Neural progenitor cell (in vitro differentiated cells): ENCODE results near the gene SH2D3C. TPM values are rescaled to one million over a fixed set of nuclear protein-coding genes. Genes with fewer than 3 reads are reported as not detected.

Experiments used
- DNase-seq: peaks from one replicate; pipeline ENCODE4 v3.0.0-alpha.2; 2016; ENCODE audit warnings: low spot score
- H2AFZ ChIP-seq: fragments of 200-600 bp; sonication (generic); replicated peaks from 2 replicates; pipeline ENCODE4 v1.6.1; 2016; ENCODE audit warnings: antibody characterized with exemption
- H3F3A ChIP-seq: fragments of 200-600 bp; sonication (generic); 2 replicates; pipeline ENCODE4 v1.6.1; 2016; ENCODE audit warnings: antibody characterized with exemption, low read depth
- H3K27ac ChIP-seq: fragments of 200-600 bp; sonication (generic); 2 replicates; pipeline ENCODE4 v1.5.1; 2016; ENCODE audit warnings: mild to moderate bottlenecking
- H3K27me3 ChIP-seq: fragments of 200-600 bp; sonication (generic); 2 replicates; pipeline ENCODE4 v1.6.1; 2016; ENCODE audit warnings: mild to moderate bottlenecking, moderate library complexity
- H3K36me3 ChIP-seq: fragments of 200-600 bp; sonication (generic); 2 replicates; pipeline ENCODE4 v1.5.1; 2016
- H3K4me1 ChIP-seq: fragments of 200-600 bp; sonication (generic); 2 replicates; pipeline ENCODE4 v1.6.1; 2016; ENCODE audit warnings: mixed run types
- H3K4me2 ChIP-seq: fragments of 200-600 bp; sonication (generic); 2 replicates; pipeline ENCODE4 v1.6.1; 2016
- H3K4me3 ChIP-seq: fragments of 200-600 bp; sonication (generic); 2 replicates; pipeline ENCODE4 v1.5.1; 2016
- H3K79me2 ChIP-seq: fragments of 200-600 bp; sonication (generic); 2 replicates; pipeline ENCODE4 v1.6.1; 2016; ENCODE audit warnings: low read depth
- H3K9ac ChIP-seq: fragments of 200-600 bp; sonication (generic); 2 replicates; pipeline ENCODE4 v1.6.1; 2016
- H3K9me3 ChIP-seq: fragments of 200-600 bp; sonication (generic); 2 replicates; pipeline ENCODE4 v1.5.1; 2016; ENCODE audit warnings: low read depth
- H4K20me1 ChIP-seq: fragments of 200-600 bp; sonication (generic); 2 replicates; pipeline ENCODE4 v1.6.1; 2016; ENCODE audit warnings: low read depth
- H3K27ac Mint-ChIP-seq: 3 replicates; pipeline ENCODE4 v1.8.0; 2021; ENCODE audit warnings: mixed read lengths
- H3K27me3 Mint-ChIP-seq: 2 replicates; pipeline ENCODE4 v1.8.0; 2022; ENCODE audit warnings: low read depth, mild to moderate bottlenecking, inconsistent platforms, moderate library complexity, mixed read lengths; ENCODE audit not compliant: insufficient read depth
- H3K36me3 Mint-ChIP-seq: 3 replicates; pipeline ENCODE4 v1.8.0; 2021; ENCODE audit warnings: mixed read lengths
- H3K4me1 Mint-ChIP-seq: 3 replicates; pipeline ENCODE4 v1.8.0; 2021; ENCODE audit warnings: mixed read lengths
- H3K4me3 Mint-ChIP-seq: 3 replicates; pipeline ENCODE4 v1.8.0; 2021; ENCODE audit warnings: mild to moderate bottlenecking, moderate library complexity, mixed read lengths
- H3K9me3 Mint-ChIP-seq: 3 replicates; pipeline ENCODE4 v1.8.0; 2020; ENCODE audit warnings: mixed read lengths
- CTCF ChIP-seq: fragments of 200-600 bp; sonication (generic); IDR thresholded peaks from 2 replicates; pipeline ENCODE4 v1.5.1; 2017; ENCODE audit warnings: antibody characterized with exemption, mild to moderate bottlenecking
- EZH2 ChIP-seq: fragments of 200-600 bp; sonication (generic); IDR thresholded peaks from 2 replicates; pipeline ENCODE4 v1.6.1; 2017; ENCODE audit warnings: antibody characterized with exemption, mild to moderate bottlenecking, moderate library complexity
- EZH2phosphoT487 ChIP-seq: fragments of 200-600 bp; sonication (generic); IDR thresholded peaks from 2 replicates; pipeline ENCODE4 v1.6.1; 2017; ENCODE audit warnings: antibody characterized with exemption
- total RNA-seq: library from RNA; depleted of rRNA; stranded (reverse); fragments of >200 nt; gene quantifications from 2 replicates; pipeline ENCODE4 v1.2.3, GENCODE V29; 2015; ENCODE audit warnings: low replicate concordance

SH2D3C gene
- total RNA-seq, 1 donor from 2014 or later: 1.9 TPM

- Histone ChIP-seq H3F3A (peaks cover 22% of the 10 kb centered on the region), H3K4me1 (peaks cover 10% of the 10 kb centered on the region), H2AFZ (no peak overlapping the region), H3K9me3 (no peaks in the 10 kb centered on the region), H4K20me1 (no peaks in the 10 kb centered on the region), H3K27me3 (peaks cover 8% of the 10 kb centered on the region), H3K36me3 (no peaks in the 10 kb centered on the region), H3K4me2 (no peak overlapping the region), H3K79me2 (no peaks in the 10 kb centered on the region), H3K27ac (no peak overlapping the region), H3K9ac (no peak overlapping the region), H3K4me3 (no peak overlapping the region)
- H3K36me3 Mint-ChIP-seq: no peaks in the 10 kb centered on the region
- DNase-seq: no peak
- TF ChIP-seq EZH2: no peak
- TF ChIP-seq CTCF: no peak
- no peak for TF ChIP-seq EZH2phosphoT487
- no peaks in the 10 kb centered on the region for H3K9me3 Mint-ChIP-seq
- peaks cover 11% of the 10 kb centered on the region for H3K27me3 Mint-ChIP-seq
- peaks cover 37% of the 10 kb centered on the region for H3K4me1 Mint-ChIP-seq
- H3K27ac Mint-ChIP-seq: no peak overlapping the region
- no peak overlapping the region for H3K4me3 Mint-ChIP-seq
Observed at GRCh38 chr9:127772603-127773002, 5.9 kb downstream of the SH2D3C start.

GRCh38 chr9:127771570-127772189, 6.8 kb downstream of the SH2D3C start:
- H3K27ac ChIP-seq: no peak overlapping the region
- peak overlapping the region; percentile 66 for H2AFZ ChIP-seq
- Mint-ChIP-seq H3K27ac (no peak overlapping the region), H3K27me3 (peaks cover 14% of the 10 kb centered on the region), H3K4me1 (peaks cover 39% of the 10 kb centered on the region), H3K9me3 (no peaks in the 10 kb centered on the region), H3K4me3 (peak overlapping the region; percentile 83), H3K36me3 (no peaks in the 10 kb centered on the region)
- no peaks in the 10 kb centered on the region for H3K9me3 ChIP-seq
- H3K9ac ChIP-seq: no peak overlapping the region
- H3F3A ChIP-seq: peaks cover 22% of the 10 kb centered on the region
- H3K4me2 ChIP-seq: peak overlapping the region; percentile 69
- no peaks in the 10 kb centered on the region for H3K36me3 ChIP-seq
- H3K27me3 ChIP-seq: peaks cover 8% of the 10 kb centered on the region
- no peaks in the 10 kb centered on the region for H4K20me1 ChIP-seq
- H3K4me3 ChIP-seq: peak overlapping the region; percentile 38
- no peak for DNase-seq
- no peaks in the 10 kb centered on the region for H3K79me2 ChIP-seq
- TF ChIP-seq EZH2phosphoT487: no peak
- no peak for TF ChIP-seq EZH2
- no peak for TF ChIP-seq CTCF
- H3K4me1 ChIP-seq: peaks cover 9% of the 10 kb centered on the region

- Histone ChIP-seq H3K36me3 (no peaks in the 10 kb centered on the region), H3K4me3 (peak overlapping the region; percentile 44), H3K79me2 (no peaks in the 10 kb centered on the region), H3K4me2 (peak overlapping the region; percentile 74), H3K9ac (no peak overlapping the region), H3F3A (peaks cover 20% of the 10 kb centered on the region), H3K27me3 (peaks cover 8% of the 10 kb centered on the region), H3K4me1 (peaks cover 4% of the 10 kb centered on the region), H3K9me3 (no peaks in the 10 kb centered on the region), H4K20me1 (no peaks in the 10 kb centered on the region), H3K27ac (no peak overlapping the region), H2AFZ (peak overlapping the region; percentile 44)
- peaks cover 16% of the 10 kb centered on the region for H3K27me3 Mint-ChIP-seq
- no peak overlapping the region for H3K27ac Mint-ChIP-seq
- H3K4me1 Mint-ChIP-seq: peaks cover 32% of the 10 kb centered on the region
- no peaks in the 10 kb centered on the region for H3K9me3 Mint-ChIP-seq
- H3K4me3 Mint-ChIP-seq: peak overlapping the region; percentile 83
- H3K36me3 Mint-ChIP-seq: no peaks in the 10 kb centered on the region
- DNase-seq: peak; percentile 99
- no peak for TF ChIP-seq EZH2
- TF ChIP-seq CTCF: no peak
- no peak for TF ChIP-seq EZH2phosphoT487
Observed at GRCh38 chr9:127770905-127771569, 7.4 kb downstream of the SH2D3C start.
